H1 (cell line): Measurements from ENCODE around the gene PRRX1. TPM values are rescaled to one million over a fixed set of nuclear protein-coding genes. Genes with fewer than 3 reads are reported as not detected.

Experiments used
- CTCF ChIA-PET: fragments of 300-600 bp; sonication (Branson Sonifier 250); formaldehyde crosslinking; loops from one replicate; lab custom pipeline; 2021; ENCODE audit not compliant: partially characterized antibody; lab: Charles Lee
- POLR2A ChIA-PET: fragments of 300-600 bp; sonication (Branson Sonifier 250); formaldehyde crosslinking; loops from one replicate; lab custom pipeline; 2021; ENCODE audit warnings: inconsistent platforms; ENCODE audit not compliant: partially characterized antibody; lab: Charles Lee
- DNase-seq, 2 experiments: peaks; one replicate each; pipeline versions ENCODE4 v3.0.0 to v3.0.0-alpha.2; 2010 to 2022; ENCODE audit warnings: low spot score in 2 of 2, low read depth in 1 of 2, mixed read lengths in 1 of 2
- FAIRE-seq: peaks from 2 replicates; lab custom pipeline; 2011; peaks lifted over from hg19 to GRCh38; lab: Jason Lieb, UNC
- H2AFZ ChIP-seq: 2 replicates; pipeline ENCODE4 v1.8.1; 2012; ENCODE audit warnings: low read length, inconsistent platforms
- H2AK5ac ChIP-seq: 2 replicates; pipeline ENCODE4 v1.6.1; 2013; ENCODE audit warnings: low read depth, low read length
- H2BK120ac ChIP-seq: replicated peaks from 2 replicates; pipeline ENCODE3; 2013; ENCODE audit warnings: low read depth, low read length, inconsistent platforms
- H2BK12ac ChIP-seq: 2 replicates; pipeline ENCODE4 v1.6.1; 2013; ENCODE audit warnings: low read depth, low read length
- H2BK15ac ChIP-seq: 2 replicates; pipeline ENCODE4 v1.6.1; 2013; ENCODE audit warnings: low read length
- H2BK20ac ChIP-seq: 2 replicates; pipeline ENCODE4 v1.6.1; 2013; ENCODE audit warnings: low read length
- H2BK5ac ChIP-seq: 2 replicates; pipeline ENCODE4 v1.6.1; 2013; ENCODE audit warnings: low read depth, low read length
- H3K14ac ChIP-seq: 2 replicates; pipeline ENCODE4 v1.6.1; 2013; ENCODE audit warnings: inconsistent platforms; ENCODE audit not compliant: insufficient read length
- H3K18ac ChIP-seq: 2 replicates; pipeline ENCODE4 v1.6.1; 2013; ENCODE audit warnings: low read length; ENCODE audit errors: extremely low read depth
- H3K23ac ChIP-seq: 2 replicates; pipeline ENCODE4 v1.6.1; 2013; ENCODE audit warnings: inconsistent platforms; ENCODE audit not compliant: insufficient read length
- H3K23me2 ChIP-seq: 2 replicates; pipeline ENCODE4 v1.6.1; 2013; ENCODE audit warnings: low read depth, low read length
- H3K27ac ChIP-seq: 2 replicates; pipeline ENCODE4 v1.6.1; 2011; ENCODE audit warnings: low read depth, low read length, inconsistent platforms
- H3K27me3 ChIP-seq, 4 experiments: replicated peaks in 1 of 4; 1 replicate in 1 of 4; 2 replicates in 3 of 4; pipeline versions ENCODE4 v1.6.1 to v1.8.1; 2011 to 2013; ENCODE audit warnings: low read length in 3 of 4, mild to moderate bottlenecking in 3 of 4, inconsistent platforms in 2 of 4, mixed read lengths in 2 of 4, moderate library complexity in 1 of 4; ENCODE audit not compliant: control insufficient read depth in 3 of 4, insufficient read depth in 3 of 4; ENCODE audit errors: extremely low read depth in 1 of 4
- H3K36me3 ChIP-seq, 4 experiments: 2 replicates each; pipeline versions ENCODE4 v1.6.1 to v1.8.1; 2011 to 2013; ENCODE audit warnings: mild to moderate bottlenecking in 4 of 4, low read length in 3 of 4, moderate library complexity in 2 of 4, control low read depth in 1 of 4, inconsistent platforms in 1 of 4; ENCODE audit not compliant: insufficient read depth in 4 of 4, control insufficient read depth in 2 of 4
- H3K4ac ChIP-seq: replicated peaks from 2 replicates; pipeline ENCODE3; 2013; ENCODE audit warnings: low read length, low read depth, mixed read lengths, inconsistent platforms; ENCODE audit not compliant: insufficient read length
- H3K4me1 ChIP-seq, 4 experiments: replicated peaks in 1 of 4; 1 replicate in 1 of 4; 2 replicates in 3 of 4; pipeline versions ENCODE4 v1.6.1 to v1.8.1; 2011 to 2013; ENCODE audit warnings: low read length in 3 of 4, inconsistent platforms in 2 of 4, mixed read lengths in 1 of 4; ENCODE audit not compliant: insufficient read depth in 4 of 4, control insufficient read depth in 3 of 4
- H3K4me2 ChIP-seq, 2 experiments: 2 replicates each; pipeline versions ENCODE4 v1.6.1 to v1.8.1; 2011 to 2013; ENCODE audit warnings: low read depth in 2 of 2, low read length in 2 of 2, control low read depth in 1 of 2, inconsistent platforms in 1 of 2, mild to moderate bottlenecking in 1 of 2; ENCODE audit not compliant: insufficient read depth in 1 of 2
- H3K4me3 ChIP-seq, 4 experiments: fragments of 200-600, 300-600 bp in 1 of 4; sonication (generic), shearing (Covaris generic), sonication (Bioruptor Twin) in 1 of 4; 2 replicates each; pipeline versions ENCODE4 v1.5.1 to v1.8.1; 2011 to 2016; ENCODE audit warnings: low read length in 4 of 4, low read depth in 3 of 4, control low read depth in 2 of 4, inconsistent platforms in 2 of 4, mild to moderate bottlenecking in 2 of 4, mixed read lengths in 1 of 4, moderate library complexity in 1 of 4; ENCODE audit not compliant: insufficient read depth in 2 of 4; ENCODE audit errors: extremely low read depth in 1 of 4
- H3K56ac ChIP-seq: replicated peaks from 2 replicates; pipeline ENCODE3; 2013; ENCODE audit warnings: low read depth, mild to moderate bottlenecking, mixed read lengths, low read length, inconsistent platforms; ENCODE audit not compliant: insufficient read length
- H3K79me1 ChIP-seq: 2 replicates; pipeline ENCODE4 v1.6.1; 2013; ENCODE audit warnings: low read depth, low read length, control low read depth
- H3K79me2 ChIP-seq, 2 experiments: 2 replicates each; pipeline versions ENCODE4 v1.6.1 to v1.8.1; 2012 to 2013; ENCODE audit warnings: low read length in 2 of 2, mild to moderate bottlenecking in 2 of 2, inconsistent platforms in 1 of 2; ENCODE audit not compliant: insufficient read depth in 2 of 2, control insufficient read depth in 1 of 2
- H3K9ac ChIP-seq, 4 experiments: replicated peaks in 1 of 4; 1 replicate in 1 of 4; 2 replicates in 3 of 4; pipeline versions ENCODE4 v1.6.1 to v1.8.1; 2011 to 2013; ENCODE audit warnings: low read depth in 3 of 4, low read length in 3 of 4, control low read depth in 2 of 4, mild to moderate bottlenecking in 2 of 4, moderate library complexity in 2 of 4, inconsistent platforms in 1 of 4; ENCODE audit errors: extremely low read depth in 1 of 4
- H3K9me3 ChIP-seq, 2 experiments: 2 replicates each; pipeline versions ENCODE4 v1.6.1 to v1.8.1; 2012 to 2013; ENCODE audit warnings: mild to moderate bottlenecking in 2 of 2, moderate library complexity in 2 of 2, control low read depth in 1 of 2, inconsistent platforms in 1 of 2, low read depth in 1 of 2, low read length in 1 of 2, mixed read lengths in 1 of 2; ENCODE audit not compliant: insufficient read depth in 2 of 2
- H4K20me1 ChIP-seq, 2 experiments: replicated peaks in 1 of 2; 2 replicates each; pipeline versions ENCODE3 to v1.8.1; 2011 to 2013; ENCODE audit warnings: inconsistent platforms in 2 of 2, low read length in 2 of 2, mild to moderate bottlenecking in 1 of 2; ENCODE audit not compliant: insufficient read depth in 2 of 2, control insufficient read depth in 1 of 2
- H4K5ac ChIP-seq: 2 replicates; pipeline ENCODE4 v1.6.1; 2013; ENCODE audit warnings: low read length, low read depth, mixed read lengths, inconsistent platforms; ENCODE audit not compliant: insufficient read length
- H4K8ac ChIP-seq: 2 replicates; pipeline ENCODE4 v1.8.0; 2013; ENCODE audit warnings: mild to moderate bottlenecking, moderate library complexity, low read length, inconsistent platforms; ENCODE audit not compliant: insufficient read depth; ENCODE audit errors: extremely low read depth
- H4K91ac ChIP-seq: replicated peaks from 2 replicates; pipeline ENCODE3; 2013; ENCODE audit warnings: low read length, mixed read lengths, inconsistent platforms; ENCODE audit not compliant: insufficient read length
- KDM1A ChIP-seq: fragments of 200-600, 300-600 bp; sonication (generic); IDR thresholded peaks from 2 replicates; pipeline ENCODE4 v1.7.1; 2016; ENCODE audit warnings: mild to moderate bottlenecking, low read length, borderline replicate concordance
- PHF8 ChIP-seq: fragments of 200-600 bp; sonication (generic); conservative IDR thresholded peaks from 2 replicates; pipeline ENCODE4 v1.7.1; 2012; ENCODE audit warnings: low read depth, mild to moderate bottlenecking, inconsistent platforms, low read length, moderate library complexity
- RFX5 ChIP-seq: IDR thresholded peaks from 2 replicates; pipeline ENCODE4 v1.6.1; 2011; ENCODE audit warnings: low read depth, low read length, improper control_type of control experiment, borderline replicate concordance
- TAF1 ChIP-seq: IDR thresholded peaks from 2 replicates; pipeline ENCODE4 v1.6.1; 2011; ENCODE audit warnings: mild to moderate bottlenecking, low read depth, low read length
- TCF12 ChIP-seq: IDR thresholded peaks from 2 replicates; pipeline ENCODE4 v1.6.1; 2011; ENCODE audit warnings: low read depth, mild to moderate bottlenecking, low read length
- TEAD4 ChIP-seq: IDR thresholded peaks from 2 replicates; pipeline ENCODE4 v1.6.1; 2012; ENCODE audit warnings: low read depth, low read length, inconsistent platforms, mixed read lengths
- polyA plus RNA-seq, 7 experiments: library from polyadenylated mRNA; depleted of rRNA in 3 of 7; stranded (reverse) in 5 of 7; unstranded in 2 of 7; fragments of >200 nt in 5 of 7; fragments of 200-250 nt in 2 of 7; gene quantifications; 1 replicate in 5 of 7; 2 replicates in 1 of 7; 4 replicates in 1 of 7; pipeline versions ENCODE4 v1.2.1 to v1.2.3, GENCODE V29; 2011 to 2013; ENCODE audit warnings: missing spikeins in 2 of 7, mixed read lengths in 2 of 7
- total RNA-seq: library from RNA; stranded (reverse); fragmentation: NEBNext Ultra II Directional; extraction: Animal tissue kit (Norgen Biotek cat#: 25700); gene quantifications from 2 replicates; pipeline ENCODE4 v1.2.1, GENCODE V29; 2021

The PRRX1 gene
- total and polyA plus RNA-seq, 2 of the 8 experiments (the other 6 are each of a cell fraction or from before 2014, with no cell fraction given), result not detected

DNA sequence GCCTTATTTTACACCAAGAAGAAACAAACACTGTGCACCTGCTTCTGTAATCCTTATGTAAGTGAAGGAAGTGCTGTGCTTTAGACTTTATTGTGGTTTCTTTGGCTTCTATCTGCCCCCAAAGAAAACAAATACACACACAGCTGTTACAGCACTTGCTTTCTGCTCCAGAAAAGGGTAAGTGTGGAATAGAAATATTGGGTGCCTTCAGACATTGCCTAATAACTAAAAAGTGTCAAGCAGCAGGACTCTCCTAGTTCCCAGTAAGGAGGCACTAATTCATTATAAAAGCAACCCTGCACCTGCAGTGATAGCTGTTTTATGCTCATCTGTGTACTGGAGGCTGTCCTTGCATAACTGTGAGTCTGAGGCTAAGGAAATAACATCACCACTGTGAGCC lies 23.4 kb upstream of the PRRX1 start:
- H4K5ac ChIP-seq, result no peak overlapping the region
- TF ChIP-seq KDM1A (no peak), TAF1 (no peak), PHF8 (no peak), TCF12 (no peak), TEAD4 (no peak), RFX5 (no peak)
- H3K14ac ChIP-seq, result no peak overlapping the region
- H3K79me2 ChIP-seq, result no peaks in the 10 kb centered on the region
- H3K9ac ChIP-seq, result no peak overlapping the region
- no peaks in the 10 kb centered on the region for H4K20me1 ChIP-seq
- H2BK5ac ChIP-seq, result no peak overlapping the region
- H2BK20ac ChIP-seq, result no peak overlapping the region
- no peak overlapping the region for H3K4me2 ChIP-seq
- no peak overlapping the region for H2BK15ac ChIP-seq
- no peaks in the 10 kb centered on the region for H3K4me1 ChIP-seq
- FAIRE-seq (no peak), DNase-seq (no peak)
- H3K56ac ChIP-seq, result no peak overlapping the region
- no peak overlapping the region for H4K8ac ChIP-seq
- no peak overlapping the region for H2AFZ ChIP-seq
- no peaks in the 10 kb centered on the region for H3K23me2 ChIP-seq
- no peak overlapping the region for H3K18ac ChIP-seq
- H2BK12ac ChIP-seq, result no peak overlapping the region
- H3K36me3 ChIP-seq, result no peaks in the 10 kb centered on the region
- no peak overlapping the region for H3K27ac ChIP-seq
- no peaks in the 10 kb centered on the region for H3K79me1 ChIP-seq
- H2AK5ac ChIP-seq, result no peak overlapping the region
- H4K91ac ChIP-seq, result no peak overlapping the region
- H3K4ac ChIP-seq, result no peak overlapping the region
- no peak overlapping the region for H2BK120ac ChIP-seq
- CTCF ChIA-PET, result interaction anchor here (1.1 to 2.7 kb wide), 2 partner anchors 29 to 49 kb away, joined by 7 to 10 read pairs; no protein-coding TSS in a partner anchor
- POLR2A ChIA-PET, result no interaction called here
- H3K23ac ChIP-seq, result no peak overlapping the region
- H3K4me3 ChIP-seq, result no peak overlapping the region
- no peaks in the 10 kb centered on the region for H3K9me3 ChIP-seq
- no peaks in the 10 kb centered on the region for H3K27me3 ChIP-seq
